NCI-H446 (cell line): ENCODE data around the gene ACSM2A.
"Not testable (repeated sequence)": the region's sequence is repeated elsewhere in the genome, so short reads cannot be mapped to it uniquely, and the experiment has no call there.

ENCODE experiments used
- DNase-seq, 2 experiments: peaks; one replicate each; lab custom pipeline; 2025; lab: John Stamatoyannopoulos, UW

ACSM2A gene

GRCh38 chr16:20451364-20451763, at the start of gene ACSM2A:
Gene ACSM2A, plus strand, starts transcription at chr16:20451521. Its CDS starts 8,594 bp downstream, at chr16:20460115.
- not testable (repeated sequence) for DNase-seq

GRCh38 chr16:20402651-20403050, 48.7 kb upstream of the ACSM2A start:
- no peak for DNase-seq

GRCh38 chr16:20404637-20405036, 46.7 kb upstream of the ACSM2A start, which contains the start of gene PDILT:
Gene PDILT, minus strand, starts transcription at chr16:20404737. Its CDS starts 5,437 bp downstream, at chr16:20399300.
- no peak for DNase-seq

DNA sequence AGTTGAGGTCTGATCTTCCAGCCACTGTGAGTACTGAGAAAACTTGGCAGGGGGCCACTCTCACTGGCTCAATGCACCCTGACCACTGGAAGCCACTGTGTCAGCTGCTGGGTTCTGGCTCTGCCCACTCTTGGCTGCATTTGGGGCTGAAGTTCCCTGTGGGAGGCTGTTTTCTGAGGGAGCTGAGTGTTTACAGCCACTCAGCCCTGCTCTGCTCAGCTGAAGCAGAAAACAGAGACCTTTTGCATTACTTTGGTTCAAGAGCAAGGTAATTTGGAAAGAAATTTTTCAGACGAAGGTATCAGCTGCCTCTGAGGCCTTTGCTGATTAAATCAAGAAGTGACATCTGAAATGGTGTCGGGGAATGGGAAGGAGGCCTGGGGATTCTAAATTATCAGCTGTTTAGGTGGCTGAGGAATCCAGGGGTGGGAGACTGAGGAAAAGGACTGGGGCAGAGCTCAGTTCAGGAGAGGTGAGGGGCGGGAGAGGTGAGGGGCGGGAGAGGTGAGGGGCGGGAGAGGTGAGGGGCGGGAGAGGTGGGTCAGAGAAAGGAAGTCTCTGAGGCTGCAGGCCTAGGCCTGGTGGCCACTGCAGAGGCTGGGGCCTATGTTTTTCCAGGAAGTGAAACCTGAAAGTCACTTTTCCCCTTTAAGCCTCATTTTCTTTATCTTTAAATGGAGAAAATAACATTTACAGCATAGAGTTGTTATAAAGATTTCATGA, 41.8 kb upstream of the ACSM2A start, which contains the start of gene ACSM5:
ACSM5 (plus strand) TSS at position 137 of the 723 bp plus-strand sequence. CDS start 1,951 bp downstream, outside the sequence.
- DNase-seq, result no peak

GRCh38 chr16:20410121-20410723, 41.1 kb upstream of the ACSM2A start:
- DNase-seq, result no peak

- no peak for DNase-seq
Measured at GRCh38 chr16:20411055-20411454, 40.3 kb upstream of the ACSM2A start.

DNA sequence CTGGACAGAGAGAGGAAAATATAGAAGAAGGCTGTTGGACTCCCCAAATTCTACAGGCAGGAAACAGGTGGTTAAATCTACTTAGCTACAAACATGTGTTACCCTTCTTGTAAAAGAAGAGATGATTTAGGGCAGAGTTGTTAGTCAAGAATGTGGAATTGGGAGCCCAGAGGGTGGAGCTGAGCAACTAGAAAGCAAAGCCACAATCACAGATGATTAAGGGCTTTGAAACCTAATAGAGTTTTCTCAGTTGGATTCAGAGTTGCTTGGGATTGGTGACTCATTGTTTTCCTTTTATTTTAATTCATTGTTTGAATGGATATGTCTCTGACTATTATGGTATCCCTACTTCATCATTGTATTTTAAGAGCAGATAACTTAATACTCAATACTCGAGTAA, 35.8 kb upstream of the ACSM2A start:
- no peak for DNase-seq

DNA sequence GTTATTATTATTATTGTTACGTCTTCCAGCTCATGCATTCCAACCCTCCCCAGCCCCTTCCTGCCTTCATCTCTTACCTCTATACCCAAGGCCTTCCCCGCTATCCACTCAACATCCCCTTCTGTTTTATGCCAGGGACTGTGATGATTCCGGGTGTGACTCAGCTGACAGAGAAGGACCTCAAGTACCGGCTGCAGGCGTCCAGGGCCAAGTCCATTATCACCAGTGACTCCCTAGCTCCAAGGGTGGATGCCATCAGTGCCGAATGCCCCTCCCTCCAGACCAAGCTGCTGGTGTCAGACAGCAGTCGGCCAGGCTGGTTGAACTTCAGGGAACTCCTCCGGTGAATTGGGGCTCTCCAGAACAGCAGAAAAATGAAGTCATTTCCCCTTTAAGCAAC, 32.2 kb upstream of the ACSM2A start:
- DNase-seq, result not testable (repeated sequence)

GRCh38 chr16:20421748-20422147, 29.6 kb upstream of the ACSM2A start:
- DNase-seq, result not testable (repeated sequence)

- DNase-seq, result not testable (repeated sequence)
Measured at GRCh38 chr16:20423772-20424128, 27.6 kb upstream of the ACSM2A start.

DNA sequence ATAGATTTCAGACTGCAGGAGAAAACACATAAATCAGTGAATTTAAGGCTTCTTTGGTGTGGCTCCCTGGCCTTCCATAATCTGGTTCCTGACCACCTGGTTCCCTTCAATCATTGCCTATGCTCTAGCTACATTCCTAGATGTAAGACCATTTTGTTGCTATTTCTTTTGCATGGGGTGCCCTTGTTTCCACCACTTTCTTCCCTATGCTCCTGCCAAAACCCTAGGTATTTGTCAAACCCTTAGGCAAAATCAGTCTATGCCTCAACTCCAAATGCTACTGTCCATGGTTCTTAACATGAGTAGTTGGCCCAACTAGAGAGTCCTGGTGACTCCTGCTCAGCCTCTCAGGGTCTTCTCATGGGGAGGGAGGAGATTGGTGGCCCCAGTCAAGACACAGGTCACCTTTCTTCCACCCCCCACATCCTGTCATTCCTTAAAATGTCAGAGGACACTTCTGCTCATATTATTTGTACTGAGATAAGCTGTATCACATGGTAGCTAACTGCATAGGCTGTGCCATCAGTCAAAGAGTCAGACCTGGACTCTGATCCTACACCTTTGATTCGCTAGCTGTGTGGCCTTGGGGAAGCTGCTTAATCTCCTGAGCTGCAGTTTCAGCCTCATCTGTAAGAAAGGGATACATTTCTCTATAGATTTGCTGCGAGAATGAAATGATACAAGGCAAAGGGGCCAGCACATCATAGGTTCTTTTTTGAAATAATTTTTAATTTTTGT, 27.0 kb upstream of the ACSM2A start:
- no peak for DNase-seq

- not testable (repeated sequence) for DNase-seq
Measured at GRCh38 chr16:20427401-20427797, 23.9 kb upstream of the ACSM2A start.

GRCh38 chr16:20429499-20429898, 21.8 kb upstream of the ACSM2A start:
- not testable (repeated sequence) for DNase-seq

DNA sequence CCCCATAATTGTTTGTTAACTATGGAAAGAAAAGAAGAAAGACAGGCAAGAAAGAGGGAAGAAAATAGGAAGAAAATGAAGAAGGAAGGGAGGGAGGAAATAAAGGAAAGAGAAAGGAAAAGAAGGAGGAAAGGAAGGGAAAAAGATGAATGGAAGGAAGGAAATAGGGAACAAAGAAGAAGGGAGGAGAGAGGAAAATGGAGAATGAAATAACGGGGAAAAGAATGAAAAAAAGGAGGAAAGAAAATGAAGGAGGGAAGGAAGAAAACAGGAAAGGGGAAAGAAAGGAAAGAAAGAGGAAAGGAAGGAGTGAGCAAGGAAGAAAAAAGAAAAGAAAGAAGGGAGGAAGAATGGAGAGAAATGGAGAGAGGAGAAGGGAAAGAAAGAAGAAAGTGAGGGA, 20.8 kb upstream of the ACSM2A start:
- not testable (repeated sequence) for DNase-seq

GRCh38 chr16:20430948-20431347, 20.4 kb upstream of the ACSM2A start:
- DNase-seq, result no peak

DNA sequence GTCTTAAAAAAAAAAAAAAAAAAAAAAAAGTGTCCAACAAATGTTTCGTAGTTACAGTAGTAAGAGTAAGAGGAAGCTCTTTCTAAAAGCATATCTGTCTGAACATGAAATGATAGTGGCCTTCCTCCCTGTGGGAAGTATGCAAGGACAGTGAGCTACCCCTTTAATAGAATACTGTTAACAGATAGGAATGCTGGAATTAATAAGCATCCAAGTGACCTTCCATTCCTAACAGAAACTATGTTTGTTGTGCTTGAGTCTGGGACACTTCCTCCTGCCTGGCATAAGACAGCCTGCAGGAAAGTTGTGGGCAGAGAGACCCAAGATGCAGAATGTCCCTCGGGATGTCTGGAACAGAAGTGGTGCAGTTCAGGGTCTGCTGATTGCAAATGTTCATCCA, 12.4 kb upstream of the ACSM2A start:
- DNase-seq, result not testable (repeated sequence)

GRCh38 chr16:20439820-20440231, 11.5 kb upstream of the ACSM2A start:
- DNase-seq, result not testable (repeated sequence)

- not testable (repeated sequence) for DNase-seq
Measured at GRCh38 chr16:20440731-20441130, 10.6 kb upstream of the ACSM2A start.

DNA sequence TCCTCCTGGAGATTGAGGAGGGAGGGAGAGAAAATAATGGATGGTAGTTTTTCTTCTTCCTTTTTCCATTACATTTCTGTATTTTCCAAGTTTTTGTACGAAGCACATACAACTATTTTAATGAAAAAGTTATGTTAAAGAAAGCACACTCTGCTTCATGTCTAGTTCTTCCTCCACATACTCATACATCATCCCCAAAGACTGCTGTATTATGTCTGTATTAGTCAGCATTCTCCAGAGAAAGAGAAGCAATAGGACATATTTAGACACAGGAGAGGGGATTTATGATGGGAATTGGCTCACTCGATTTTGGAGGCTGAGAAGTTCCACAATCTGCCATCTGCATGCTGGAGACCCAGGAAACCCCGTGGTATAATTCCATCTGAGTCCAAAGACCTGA, 10.1 kb upstream of the ACSM2A start:
- DNase-seq, result no peak

DNA sequence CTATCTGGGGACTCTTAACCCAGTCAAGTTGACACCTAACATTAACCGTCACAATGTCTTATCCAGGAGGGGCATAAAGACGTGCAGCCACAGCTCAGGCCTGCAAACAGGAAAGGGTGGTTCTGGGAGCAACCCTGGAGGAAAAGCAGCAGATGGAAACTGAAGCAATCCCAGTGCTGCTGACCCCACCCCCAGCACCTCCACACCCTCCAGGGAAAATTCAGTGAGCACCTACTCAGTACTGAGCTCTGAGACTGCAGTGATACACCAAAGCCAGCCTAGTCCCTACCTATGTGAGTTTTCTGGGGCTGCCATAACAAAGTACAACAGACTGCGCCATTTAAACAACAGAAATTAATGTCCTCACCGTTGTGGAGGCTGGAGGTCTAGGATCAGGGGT, 9.5 kb upstream of the ACSM2A start:
- not testable (repeated sequence) for DNase-seq

- not testable (repeated sequence) for DNase-seq
Measured at GRCh38 chr16:20446652-20447393, 4.5 kb upstream of the ACSM2A start.

GRCh38 chr16:20453633-20454032, 2.3 kb downstream of the ACSM2A start:
- not testable (repeated sequence) for DNase-seq
